GM23338 (cell line): Measurements from ENCODE around the gene SLC34A3. TPM values are rescaled to one million over a fixed set of nuclear protein-coding genes. Genes with fewer than 3 reads are reported as not detected.

Source experiments
- ATAC-seq: fragments of 200-7000 bp; cut with Tn5 transposase; 3 replicates; pipeline ENCODE4 v1.9.1; 2020
- DNase-seq: peaks from one replicate; pipeline ENCODE4 v3.0.0-alpha.2; 2015; ENCODE audit warnings: low spot score
- H2AFZ ChIP-seq: fragments of 200-600 bp; sonication (generic); 2 replicates; pipeline ENCODE4 v1.8.0; 2016; ENCODE audit warnings: antibody characterized with exemption, mild to moderate bottlenecking, moderate library complexity
- H3F3A ChIP-seq: fragments of 200-600 bp; sonication (generic); replicated peaks from 2 replicates; pipeline ENCODE4 v1.8.0; 2017; ENCODE audit warnings: antibody characterized with exemption, mixed run types, low read depth
- H3K27ac ChIP-seq: fragments of 200-600 bp; sonication (generic); 2 replicates; pipeline ENCODE4 v1.6.1; 2016; ENCODE audit warnings: low read depth
- H3K27me3 ChIP-seq: fragments of 200-600 bp; sonication (generic); 2 replicates; pipeline ENCODE4 v1.8.0; 2016; ENCODE audit warnings: mild to moderate bottlenecking, mixed run types, moderate library complexity; ENCODE audit not compliant: insufficient read depth
- H3K36me3 ChIP-seq: fragments of 200-600 bp; sonication (generic); 2 replicates; pipeline ENCODE4 v1.8.0; 2016; ENCODE audit warnings: mild to moderate bottlenecking; ENCODE audit not compliant: insufficient read depth
- H3K4me1 ChIP-seq: fragments of 200-600 bp; sonication (generic); 2 replicates; pipeline ENCODE4 v1.8.0; 2016; ENCODE audit warnings: mild to moderate bottlenecking, moderate library complexity; ENCODE audit not compliant: insufficient read depth
- H3K4me2 ChIP-seq: fragments of 200-600 bp; sonication (generic); 2 replicates; pipeline ENCODE4 v1.7.1; 2017; ENCODE audit warnings: mixed run types
- H3K4me3 ChIP-seq: fragments of 200-600 bp; sonication (generic); 2 replicates; pipeline ENCODE4 v1.6.1; 2016; ENCODE audit warnings: mixed run types
- H3K79me2 ChIP-seq: fragments of 200-600 bp; sonication (generic); replicated peaks from 2 replicates; pipeline ENCODE4 v1.8.0; 2017; ENCODE audit warnings: mild to moderate bottlenecking; ENCODE audit not compliant: insufficient read depth
- H3K9me2 ChIP-seq: fragments of 200-600 bp; sonication (generic); 2 replicates; pipeline ENCODE4 v1.8.0; 2017; ENCODE audit not compliant: insufficient read depth
- H4K20me1 ChIP-seq: fragments of 200-600 bp; sonication (generic); replicated peaks from 2 replicates; pipeline ENCODE4 v1.8.0; 2017; ENCODE audit warnings: mild to moderate bottlenecking; ENCODE audit not compliant: insufficient read depth
- H3K27ac Mint-ChIP-seq: 2 replicates; pipeline ENCODE4 v1.8.0; 2020; ENCODE audit warnings: inconsistent platforms, mild to moderate bottlenecking, moderate library complexity, mixed read lengths
- H3K27me3 Mint-ChIP-seq: 3 replicates; pipeline ENCODE4 v1.8.0; 2022; ENCODE audit warnings: low read depth, mild to moderate bottlenecking, moderate library complexity, mixed read lengths, inconsistent platforms; ENCODE audit not compliant: insufficient read depth, poor library complexity
- H3K36me3 Mint-ChIP-seq: 3 replicates; pipeline ENCODE4 v1.8.0; 2021; ENCODE audit warnings: low read depth, mild to moderate bottlenecking, inconsistent platforms, moderate library complexity, mixed read lengths
- H3K4me1 Mint-ChIP-seq: 3 replicates; pipeline ENCODE4 v1.8.0; 2020; ENCODE audit warnings: mild to moderate bottlenecking, inconsistent platforms, mixed read lengths
- H3K4me3 Mint-ChIP-seq: 3 replicates; pipeline ENCODE4 v1.8.0; 2021; ENCODE audit warnings: moderate library complexity, mild to moderate bottlenecking, inconsistent platforms, mixed read lengths
- H3K9me3 Mint-ChIP-seq: 3 replicates; pipeline ENCODE4 v1.8.0; 2020; ENCODE audit warnings: moderate library complexity, mild to moderate bottlenecking, inconsistent platforms, mixed read lengths
- CREB1 ChIP-seq: fragments of 250-450 bp; sonication (Bioruptor Pico); IDR thresholded peaks from 2 replicates; pipeline ENCODE4 v1.5.0; 2020; ENCODE audit warnings: low read depth, mild to moderate bottlenecking, moderate library complexity
- CTCF ChIP-seq, 2 experiments: fragments of 200-600 bp in 1 of 2; sonication (generic) in 1 of 2; conservative IDR thresholded peaks; 2 replicates each; pipeline versions ENCODE4 v1.5.1 to v1.6.1; 2016 to 2017; ENCODE audit warnings: antibody characterized with exemption in 2 of 2, low read depth in 2 of 2, mild to moderate bottlenecking in 2 of 2, moderate library complexity in 1 of 2
- ETS1 ChIP-seq: IDR thresholded peaks from 2 replicates; pipeline ENCODE4 v1.6.1; 2016; ENCODE audit warnings: antibody characterized with exemption
- EZH2 ChIP-seq: fragments of 200-600 bp; sonication (generic); IDR thresholded peaks from one replicate; pipeline ENCODE4 v1.8.0; 2017; ENCODE audit warnings: antibody characterized with exemption, mild to moderate bottlenecking, low read depth; ENCODE audit not compliant: unreplicated experiment
- EZH2phosphoT487 ChIP-seq: fragments of 200-600 bp; sonication (generic); IDR thresholded peaks from one replicate; pipeline ENCODE4 v1.8.1; 2018; ENCODE audit warnings: antibody characterized with exemption; ENCODE audit not compliant: unreplicated experiment
- JUNB ChIP-seq: IDR thresholded peaks from one replicate; pipeline ENCODE4 v1.6.1; 2016; ENCODE audit warnings: antibody characterized with exemption; ENCODE audit not compliant: unreplicated experiment
- NANOG ChIP-seq: IDR thresholded peaks from 2 replicates; pipeline ENCODE4 v1.6.1; 2016; ENCODE audit warnings: antibody characterized with exemption, borderline replicate concordance
- POLR2AphosphoS5 ChIP-seq: IDR thresholded peaks from 2 replicates; pipeline ENCODE4 v1.6.1; 2016; ENCODE audit warnings: antibody characterized with exemption, low read depth
- REST ChIP-seq: IDR thresholded peaks from one replicate; pipeline ENCODE4 v1.6.1; 2018; ENCODE audit warnings: antibody characterized with exemption; ENCODE audit not compliant: unreplicated experiment
- STAT1 ChIP-seq: IDR thresholded peaks from one replicate; pipeline ENCODE4 v1.6.1; 2016; ENCODE audit warnings: antibody characterized with exemption; ENCODE audit not compliant: unreplicated experiment
- ZNF114 ChIP-seq: fragments of 250-450 bp; sonication (Bioruptor Pico); IDR thresholded peaks from 2 replicates; pipeline ENCODE4 v1.5.0; 2020; ENCODE audit warnings: mild to moderate bottlenecking, moderate library complexity
- ZNF331 ChIP-seq: fragments of 250-450 bp; sonication (Bioruptor Pico); IDR thresholded peaks from 2 replicates; pipeline ENCODE4 v1.5.0; 2020; ENCODE audit warnings: low read depth, mild to moderate bottlenecking, moderate library complexity
- ZNF462 ChIP-seq: fragments of 250-450 bp; sonication (Bioruptor Pico); IDR thresholded peaks from 2 replicates; pipeline ENCODE4 v1.5.0; 2020; ENCODE audit warnings: mild to moderate bottlenecking, moderate library complexity
- polyA plus RNA-seq: library from polyadenylated mRNA; unstranded; fragments of >200 nt; fragmentation: Nextera tagmentation; extraction: Ambion mirVana; gene quantifications from 2 replicates; pipeline ENCODE4 v1.2.1, GENCODE V29; 2016
- total RNA-seq: library from RNA; depleted of rRNA; stranded (reverse); fragments of >200 nt; shearing (Covaris generic); gene quantifications from 2 replicates; pipeline ENCODE4 v1.2.3, GENCODE V29; 2014

The SLC34A3 gene
- total and polyA plus RNA-seq, 2 experiments from 2014 or later = not detected

GRCh38 chr9:137194388-137194787, 36.3 kb upstream of the SLC34A3 start:
- peaks cover 47% of the 10 kb centered on the region for H3K79me2 ChIP-seq

More at GRCh38 chr9:137194388-137194787, 36.3 kb upstream of the SLC34A3 start:
- no peak overlapping the region for H3K4me2 ChIP-seq
- H4K20me1 ChIP-seq = no peaks in the 10 kb centered on the region; the same call in 1 of the 2 replicates
- H3K36me3 ChIP-seq = no peaks in the 10 kb centered on the region
- TF ChIP-seq EZH2phosphoT487 (no peak), CREB1 (CRISPR knock-in tag) (no peak), REST (no peak), JUNB (no peak), CTCF (conservative IDR thresholded peaks at IDR 0.05; ENCODE audit: low read depth in 2 of 2) (no peak), ZNF114 (CRISPR knock-in tag) (no peak), ETS1 (no peak), ZNF331 (no peak), NANOG (no peak), STAT1 (no peak), EZH2 (no peak), ZNF462 (CRISPR knock-in tag) (no peak), POLR2AphosphoS5 (no peak)
- peaks cover 9% of the 10 kb centered on the region for H3K4me1 ChIP-seq
- no peaks in the 10 kb centered on the region; the same call in 2 of the 3 replicates for H3K9me3 Mint-ChIP-seq
- H3F3A ChIP-seq = no peaks in the 10 kb centered on the region
- no peak overlapping the region for H3K4me3 Mint-ChIP-seq
- H3K9me2 ChIP-seq = no peaks in the 10 kb centered on the region
- H3K4me1 Mint-ChIP-seq = peaks cover 17% of the 10 kb centered on the region
- DNase-seq (no peak), ATAC-seq (peak; percentile 6; the same call in 2 of the 3 replicates)
- no peak overlapping the region for H3K27ac Mint-ChIP-seq
- H2AFZ ChIP-seq = no peak overlapping the region
- no peak overlapping the region for H3K4me3 ChIP-seq
- no peak overlapping the region for H3K27ac ChIP-seq
- peaks cover 6% of the 10 kb centered on the region for H3K27me3 Mint-ChIP-seq
- H3K36me3 Mint-ChIP-seq = peaks cover 5% of the 10 kb centered on the region
- H3K27me3 ChIP-seq = no peaks in the 10 kb centered on the region
